H1 (cell line): ENCODE results near the gene RBM5. TPM values are rescaled to one million over a fixed set of nuclear protein-coding genes. Genes with fewer than 3 reads are reported as not detected.
A peak's percentile ranks its signal among the peaks of the same experiment; 100 is the strongest.

Experiments used
- CTCF ChIA-PET: fragments of 300-600 bp; sonication (Branson Sonifier 250); formaldehyde crosslinking; loops from one replicate; lab custom pipeline; 2021; ENCODE audit not compliant: partially characterized antibody; lab: Charles Lee
- POLR2A ChIA-PET: fragments of 300-600 bp; sonication (Branson Sonifier 250); formaldehyde crosslinking; loops from one replicate; lab custom pipeline; 2021; ENCODE audit warnings: inconsistent platforms; ENCODE audit not compliant: partially characterized antibody; lab: Charles Lee
- DNase-seq, 2 experiments: peaks; one replicate each; pipeline versions ENCODE4 v3.0.0 to v3.0.0-alpha.2; 2010 to 2022; ENCODE audit warnings: low spot score in 2 of 2, low read depth in 1 of 2, mixed read lengths in 1 of 2
- FAIRE-seq: peaks from 2 replicates; lab custom pipeline; 2011; peaks lifted over from hg19 to GRCh38; lab: Jason Lieb, UNC
- H2AFZ ChIP-seq: 2 replicates; pipeline ENCODE4 v1.8.1; 2012; ENCODE audit warnings: low read length, inconsistent platforms
- H2AK5ac ChIP-seq: 2 replicates; pipeline ENCODE4 v1.6.1; 2013; ENCODE audit warnings: low read depth, low read length
- H2BK120ac ChIP-seq: replicated peaks from 2 replicates; pipeline ENCODE3; 2013; ENCODE audit warnings: low read depth, low read length, inconsistent platforms
- H2BK12ac ChIP-seq: 2 replicates; pipeline ENCODE4 v1.6.1; 2013; ENCODE audit warnings: low read depth, low read length
- H2BK15ac ChIP-seq: 2 replicates; pipeline ENCODE4 v1.6.1; 2013; ENCODE audit warnings: low read length
- H2BK20ac ChIP-seq: 2 replicates; pipeline ENCODE4 v1.6.1; 2013; ENCODE audit warnings: low read length
- H2BK5ac ChIP-seq: 2 replicates; pipeline ENCODE4 v1.6.1; 2013; ENCODE audit warnings: low read depth, low read length
- H3K14ac ChIP-seq: 2 replicates; pipeline ENCODE4 v1.6.1; 2013; ENCODE audit warnings: inconsistent platforms; ENCODE audit not compliant: insufficient read length
- H3K18ac ChIP-seq: 2 replicates; pipeline ENCODE4 v1.6.1; 2013; ENCODE audit warnings: low read length; ENCODE audit errors: extremely low read depth
- H3K23ac ChIP-seq: 2 replicates; pipeline ENCODE4 v1.6.1; 2013; ENCODE audit warnings: inconsistent platforms; ENCODE audit not compliant: insufficient read length
- H3K23me2 ChIP-seq: 2 replicates; pipeline ENCODE4 v1.6.1; 2013; ENCODE audit warnings: low read depth, low read length
- H3K27ac ChIP-seq: 2 replicates; pipeline ENCODE4 v1.6.1; 2011; ENCODE audit warnings: low read depth, low read length, inconsistent platforms
- H3K27me3 ChIP-seq, 4 experiments: replicated peaks in 1 of 4; 1 replicate in 1 of 4; 2 replicates in 3 of 4; pipeline versions ENCODE4 v1.6.1 to v1.8.1; 2011 to 2013; ENCODE audit warnings: low read length in 3 of 4, mild to moderate bottlenecking in 3 of 4, inconsistent platforms in 2 of 4, mixed read lengths in 2 of 4, moderate library complexity in 1 of 4; ENCODE audit not compliant: control insufficient read depth in 3 of 4, insufficient read depth in 3 of 4; ENCODE audit errors: extremely low read depth in 1 of 4
- H3K36me3 ChIP-seq, 4 experiments: 2 replicates each; pipeline versions ENCODE4 v1.6.1 to v1.8.1; 2011 to 2013; ENCODE audit warnings: mild to moderate bottlenecking in 4 of 4, low read length in 3 of 4, moderate library complexity in 2 of 4, control low read depth in 1 of 4, inconsistent platforms in 1 of 4; ENCODE audit not compliant: insufficient read depth in 4 of 4, control insufficient read depth in 2 of 4
- H3K4ac ChIP-seq: replicated peaks from 2 replicates; pipeline ENCODE3; 2013; ENCODE audit warnings: low read length, low read depth, mixed read lengths, inconsistent platforms; ENCODE audit not compliant: insufficient read length
- H3K4me1 ChIP-seq, 4 experiments: replicated peaks in 1 of 4; 1 replicate in 1 of 4; 2 replicates in 3 of 4; pipeline versions ENCODE4 v1.6.1 to v1.8.1; 2011 to 2013; ENCODE audit warnings: low read length in 3 of 4, inconsistent platforms in 2 of 4, mixed read lengths in 1 of 4; ENCODE audit not compliant: insufficient read depth in 4 of 4, control insufficient read depth in 3 of 4
- H3K4me2 ChIP-seq, 2 experiments: 2 replicates each; pipeline versions ENCODE4 v1.6.1 to v1.8.1; 2011 to 2013; ENCODE audit warnings: low read depth in 2 of 2, low read length in 2 of 2, control low read depth in 1 of 2, inconsistent platforms in 1 of 2, mild to moderate bottlenecking in 1 of 2; ENCODE audit not compliant: insufficient read depth in 1 of 2
- H3K4me3 ChIP-seq, 4 experiments: fragments of 200-600, 300-600 bp in 1 of 4; sonication (generic), shearing (Covaris generic), sonication (Bioruptor Twin) in 1 of 4; 2 replicates each; pipeline versions ENCODE4 v1.5.1 to v1.8.1; 2011 to 2016; ENCODE audit warnings: low read length in 4 of 4, low read depth in 3 of 4, control low read depth in 2 of 4, inconsistent platforms in 2 of 4, mild to moderate bottlenecking in 2 of 4, mixed read lengths in 1 of 4, moderate library complexity in 1 of 4; ENCODE audit not compliant: insufficient read depth in 2 of 4; ENCODE audit errors: extremely low read depth in 1 of 4
- H3K56ac ChIP-seq: replicated peaks from 2 replicates; pipeline ENCODE3; 2013; ENCODE audit warnings: low read depth, mild to moderate bottlenecking, mixed read lengths, low read length, inconsistent platforms; ENCODE audit not compliant: insufficient read length
- H3K79me1 ChIP-seq: 2 replicates; pipeline ENCODE4 v1.6.1; 2013; ENCODE audit warnings: low read depth, low read length, control low read depth
- H3K79me2 ChIP-seq, 2 experiments: 2 replicates each; pipeline versions ENCODE4 v1.6.1 to v1.8.1; 2012 to 2013; ENCODE audit warnings: low read length in 2 of 2, mild to moderate bottlenecking in 2 of 2, inconsistent platforms in 1 of 2; ENCODE audit not compliant: insufficient read depth in 2 of 2, control insufficient read depth in 1 of 2
- H3K9ac ChIP-seq, 4 experiments: replicated peaks in 1 of 4; 1 replicate in 1 of 4; 2 replicates in 3 of 4; pipeline versions ENCODE4 v1.6.1 to v1.8.1; 2011 to 2013; ENCODE audit warnings: low read depth in 3 of 4, low read length in 3 of 4, control low read depth in 2 of 4, mild to moderate bottlenecking in 2 of 4, moderate library complexity in 2 of 4, inconsistent platforms in 1 of 4; ENCODE audit errors: extremely low read depth in 1 of 4
- H3K9me3 ChIP-seq, 2 experiments: 2 replicates each; pipeline versions ENCODE4 v1.6.1 to v1.8.1; 2012 to 2013; ENCODE audit warnings: mild to moderate bottlenecking in 2 of 2, moderate library complexity in 2 of 2, control low read depth in 1 of 2, inconsistent platforms in 1 of 2, low read depth in 1 of 2, low read length in 1 of 2, mixed read lengths in 1 of 2; ENCODE audit not compliant: insufficient read depth in 2 of 2
- H4K20me1 ChIP-seq, 2 experiments: replicated peaks in 1 of 2; 2 replicates each; pipeline versions ENCODE3 to v1.8.1; 2011 to 2013; ENCODE audit warnings: inconsistent platforms in 2 of 2, low read length in 2 of 2, mild to moderate bottlenecking in 1 of 2; ENCODE audit not compliant: insufficient read depth in 2 of 2, control insufficient read depth in 1 of 2
- H4K5ac ChIP-seq: 2 replicates; pipeline ENCODE4 v1.6.1; 2013; ENCODE audit warnings: low read length, low read depth, mixed read lengths, inconsistent platforms; ENCODE audit not compliant: insufficient read length
- H4K8ac ChIP-seq: 2 replicates; pipeline ENCODE4 v1.8.0; 2013; ENCODE audit warnings: mild to moderate bottlenecking, moderate library complexity, low read length, inconsistent platforms; ENCODE audit not compliant: insufficient read depth; ENCODE audit errors: extremely low read depth
- H4K91ac ChIP-seq: replicated peaks from 2 replicates; pipeline ENCODE3; 2013; ENCODE audit warnings: low read length, mixed read lengths, inconsistent platforms; ENCODE audit not compliant: insufficient read length
- BRCA1 ChIP-seq: IDR thresholded peaks from 2 replicates; pipeline ENCODE4 v1.6.1; 2012; ENCODE audit warnings: low read depth, low read length, improper control_type of control experiment
- KDM1A ChIP-seq: fragments of 200-600, 300-600 bp; sonication (generic); IDR thresholded peaks from 2 replicates; pipeline ENCODE4 v1.7.1; 2016; ENCODE audit warnings: mild to moderate bottlenecking, low read length, borderline replicate concordance
- WGBS, 2 experiments: shearing (Covaris generic) in 1 of 2; methylation state at CpG; one replicate each; pipeline versions ENCODE4 v1.1.6 to v1.1.7; 2013 to 2015; ENCODE audit warnings: low lambda C conversion rate in 2 of 2, mixed read lengths in 2 of 2, inconsistent platforms in 1 of 2, low coverage in 1 of 2, missing lambda C conversion rate in 1 of 2; ENCODE audit not compliant: insufficient replicate concordance in 2 of 2, insufficient coverage in 1 of 2, insufficient read length in 1 of 2; ENCODE audit errors: extremely low coverage in 1 of 2, missing lambda C conversion rate in 1 of 2; 5-methylcytosine and 5-hydroxymethylcytosine counted together
- polyA plus RNA-seq, 7 experiments: library from polyadenylated mRNA; depleted of rRNA in 3 of 7; stranded (reverse) in 5 of 7; unstranded in 2 of 7; fragments of >200 nt in 5 of 7; fragments of 200-250 nt in 2 of 7; gene quantifications; 1 replicate in 5 of 7; 2 replicates in 1 of 7; 4 replicates in 1 of 7; pipeline versions ENCODE4 v1.2.1 to v1.2.3, GENCODE V29; 2011 to 2013; ENCODE audit warnings: missing spikeins in 2 of 7, mixed read lengths in 2 of 7
- total RNA-seq: library from RNA; stranded (reverse); fragmentation: NEBNext Ultra II Directional; extraction: Animal tissue kit (Norgen Biotek cat#: 25700); gene quantifications from 2 replicates; pipeline ENCODE4 v1.2.1, GENCODE V29; 2021

Gene RBM5
- total and polyA plus RNA-seq, 2 of the 8 experiments (the other 6 are each of a cell fraction or from before 2014, with no cell fraction given): 82.7 to 144 TPM

DNA sequence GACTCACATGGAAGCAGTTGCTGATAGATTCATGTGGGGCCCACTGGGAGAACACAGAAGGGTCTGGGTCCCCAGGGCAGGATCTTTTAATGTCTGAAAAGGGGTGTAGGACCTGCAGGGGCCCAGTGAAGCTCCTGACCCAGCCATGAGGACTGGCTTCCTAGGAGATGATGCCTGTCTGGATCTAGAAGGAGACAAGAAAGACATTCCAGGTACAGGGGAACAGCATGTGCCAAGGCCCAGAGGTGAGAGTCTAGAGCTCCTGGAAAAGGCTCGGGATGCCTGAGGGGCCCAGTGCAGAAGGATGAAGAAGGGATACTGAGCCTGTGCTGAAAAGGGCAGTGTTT lies 61.7 kb downstream of the RBM5 start:
- H2BK5ac ChIP-seq: peak overlapping the region; percentile 91; the same call in 1 of the 2 replicates
- CTCF ChIA-PET: interaction anchor here (0.7 to 5.3 kb wide), 12 partner anchors 11 to 75 kb away, joined by 3 to 54 read pairs (median 5); no protein-coding TSS in a partner anchor
- no peaks in the 10 kb centered on the region for H3K9me3 ChIP-seq
- POLR2A ChIA-PET: interaction anchor here (1.2 to 6.1 kb wide), 6 partner anchors 9 to 67 kb away, joined by 3 to 54 read pairs (median 7); no protein-coding TSS in a partner anchor
- no peak overlapping the region for H3K56ac ChIP-seq
- no peak overlapping the region for H3K14ac ChIP-seq
- peaks cover 5 to 27% (median 17%) of the 10 kb centered on the region in 4 experiments for H3K4me1 ChIP-seq
- no peak overlapping the region for H2AFZ ChIP-seq
- H2BK20ac ChIP-seq: peak overlapping the region; percentile 75; the same call in 1 of the 2 replicates
- H2BK120ac ChIP-seq: peak overlapping the region; percentile 56
- peak overlapping the region; percentile 92 for H4K91ac ChIP-seq
- H3K18ac ChIP-seq: peak overlapping the region; percentile 42
- no peaks in the 10 kb centered on the region for H3K36me3 ChIP-seq
- H4K20me1 ChIP-seq: no peaks in the 10 kb centered on the region
- H3K9ac ChIP-seq: no peak overlapping the region; a peak in 1 of 7 replicates
- H3K23me2 ChIP-seq: peaks cover 4% of the 10 kb centered on the region; the same call in 1 of the 2 replicates
- H3K27me3 ChIP-seq: peaks cover 2 to 17% (median 13%) of the 10 kb centered on the region in 4 experiments; a peak in 6 of 7 replicates
- WGBS, 2 experiments: 100% methylated on average over 1 of the region's 1 CpG; no CpG with 5 or more reads in 1 of the 2 experiments
- H3K4ac ChIP-seq: peak overlapping the region; percentile 73
- 0 out of 2 replicates have a peak overlapping the region, but pooled peaks have one; percentile 76 for H2AK5ac ChIP-seq
- H3K23ac ChIP-seq: no peak overlapping the region
- peak overlapping the region; percentile 83; the same call in 1 of the 2 replicates for H2BK15ac ChIP-seq
- no peak for FAIRE-seq
- TF ChIP-seq BRCA1: no peak
- TF ChIP-seq KDM1A: peak; percentile 44; the same call in 1 of the 2 replicates
- H4K8ac ChIP-seq: no peak overlapping the region
- H3K4me3 ChIP-seq: no peak overlapping the region
- H4K5ac ChIP-seq: no peak overlapping the region
- no peak for DNase-seq
- H3K79me1 ChIP-seq: no peaks in the 10 kb centered on the region
- no peak overlapping the region for H3K27ac ChIP-seq
- H2BK12ac ChIP-seq: peak overlapping the region; percentile 91; the same call in 1 of the 2 replicates
- no peak overlapping the region; a peak in 1 of 4 replicates for H3K4me2 ChIP-seq
- H3K79me2 ChIP-seq: no peaks in the 10 kb centered on the region
